Spleen (tissue), 7 donors: ENCODE results near the gene FAM83C.

Experiments
- POLR2A ChIP-seq, 3 donors: fragments of 450-650 bp; IDR thresholded peaks; one replicate each; pipeline ENCODE4 v1.5.1; 2017; ENCODE audit warnings: antibody characterized with exemption in 3 of 3, mild to moderate bottlenecking in 1 of 3
- POLR2AphosphoS5 ChIP-seq, 3 donors: sonication (generic); formaldehyde crosslinking; IDR thresholded peaks; one replicate each; pipeline ENCODE4 v1.5.1; 2017; ENCODE audit warnings: antibody characterized with exemption in 3 of 3
- TF ChIP-seq, protein P1 (sequence below), 11 experiments: fragments of 200-600 bp in 7 of 11; fragments of 450-650 bp in 4 of 11; sonication (generic) in 4 of 11; IDR thresholded peaks in 8 of 11; conservative IDR thresholded peaks in 3 of 11; 1 replicate in 7 of 11; 2 replicates in 4 of 11; pipeline versions ENCODE4 v1.4.0 to v1.8.0; 2016 to 2021; ENCODE audit warnings: antibody characterized with exemption in 11 of 11, inconsistent platforms in 4 of 11, mild to moderate bottlenecking in 1 of 11
- donor health status: DM: no; HTN: no; CAD: no; lungs with moderate emphysema.
- donor health status: DM: no; HTN: no; CAD: no.
- donor health status: DM: no; HTN: no; CAD: no.

DNA sequence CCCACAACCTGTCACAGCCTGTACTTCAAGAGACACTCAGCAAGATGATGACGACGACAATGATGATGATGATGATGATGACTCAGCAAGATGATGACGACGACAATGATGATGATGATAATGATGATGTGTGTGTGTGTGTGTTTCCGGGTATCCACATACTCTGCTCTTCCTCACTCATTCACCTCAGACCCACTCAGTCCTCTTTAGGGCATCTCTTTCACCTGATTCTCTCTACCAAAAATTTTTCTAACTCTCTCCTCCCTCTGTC, 6.5 kb downstream of the FAM83C start:
- TF ChIP-seq, protein P1, sequence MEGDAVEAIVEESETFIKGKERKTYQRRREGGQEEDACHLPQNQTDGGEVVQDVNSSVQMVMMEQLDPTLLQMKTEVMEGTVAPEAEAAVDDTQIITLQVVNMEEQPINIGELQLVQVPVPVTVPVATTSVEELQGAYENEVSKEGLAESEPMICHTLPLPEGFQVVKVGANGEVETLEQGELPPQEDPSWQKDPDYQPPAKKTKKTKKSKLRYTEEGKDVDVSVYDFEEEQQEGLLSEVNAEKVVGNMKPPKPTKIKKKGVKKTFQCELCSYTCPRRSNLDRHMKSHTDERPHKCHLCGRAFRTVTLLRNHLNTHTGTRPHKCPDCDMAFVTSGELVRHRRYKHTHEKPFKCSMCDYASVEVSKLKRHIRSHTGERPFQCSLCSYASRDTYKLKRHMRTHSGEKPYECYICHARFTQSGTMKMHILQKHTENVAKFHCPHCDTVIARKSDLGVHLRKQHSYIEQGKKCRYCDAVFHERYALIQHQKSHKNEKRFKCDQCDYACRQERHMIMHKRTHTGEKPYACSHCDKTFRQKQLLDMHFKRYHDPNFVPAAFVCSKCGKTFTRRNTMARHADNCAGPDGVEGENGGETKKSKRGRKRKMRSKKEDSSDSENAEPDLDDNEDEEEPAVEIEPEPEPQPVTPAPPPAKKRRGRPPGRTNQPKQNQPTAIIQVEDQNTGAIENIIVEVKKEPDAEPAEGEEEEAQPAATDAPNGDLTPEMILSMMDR (IDR thresholded peaks at IDR 0.05 in 8 of 11, conservative IDR thresholded peaks at IDR 0.05 in 3 of 11), result no peak
- no peak for TF ChIP-seq POLR2A (IDR thresholded peaks at IDR 0.05)
- TF ChIP-seq POLR2AphosphoS5 (IDR thresholded peaks at IDR 0.05), result no peak
